ENCODE results near the gene MED27.

DNA sequence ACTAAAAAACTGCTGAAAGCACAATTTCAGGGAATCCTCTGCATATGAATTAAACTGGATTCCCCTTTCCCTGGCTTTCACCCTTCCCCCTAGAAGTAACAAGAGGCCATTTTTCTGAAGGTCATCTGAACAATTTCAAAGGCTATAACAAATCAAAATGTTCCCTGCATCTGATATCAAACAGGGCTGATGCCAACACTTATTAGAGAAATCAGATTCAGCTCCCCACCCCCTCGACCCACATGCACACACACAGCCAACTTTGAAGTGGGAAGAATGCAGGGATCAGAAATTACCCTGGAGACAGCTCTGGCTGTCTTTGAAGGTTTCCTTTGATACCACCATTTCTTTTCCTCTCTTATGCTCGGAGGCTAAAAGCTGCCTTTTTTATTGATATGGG is 190.7 kb downstream of the MED27 start:
- TF ChIP-seq, protein P1, sequence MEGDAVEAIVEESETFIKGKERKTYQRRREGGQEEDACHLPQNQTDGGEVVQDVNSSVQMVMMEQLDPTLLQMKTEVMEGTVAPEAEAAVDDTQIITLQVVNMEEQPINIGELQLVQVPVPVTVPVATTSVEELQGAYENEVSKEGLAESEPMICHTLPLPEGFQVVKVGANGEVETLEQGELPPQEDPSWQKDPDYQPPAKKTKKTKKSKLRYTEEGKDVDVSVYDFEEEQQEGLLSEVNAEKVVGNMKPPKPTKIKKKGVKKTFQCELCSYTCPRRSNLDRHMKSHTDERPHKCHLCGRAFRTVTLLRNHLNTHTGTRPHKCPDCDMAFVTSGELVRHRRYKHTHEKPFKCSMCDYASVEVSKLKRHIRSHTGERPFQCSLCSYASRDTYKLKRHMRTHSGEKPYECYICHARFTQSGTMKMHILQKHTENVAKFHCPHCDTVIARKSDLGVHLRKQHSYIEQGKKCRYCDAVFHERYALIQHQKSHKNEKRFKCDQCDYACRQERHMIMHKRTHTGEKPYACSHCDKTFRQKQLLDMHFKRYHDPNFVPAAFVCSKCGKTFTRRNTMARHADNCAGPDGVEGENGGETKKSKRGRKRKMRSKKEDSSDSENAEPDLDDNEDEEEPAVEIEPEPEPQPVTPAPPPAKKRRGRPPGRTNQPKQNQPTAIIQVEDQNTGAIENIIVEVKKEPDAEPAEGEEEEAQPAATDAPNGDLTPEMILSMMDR (IDR thresholded peaks at IDR 0.05): no peak
- TF ChIP-seq POLR2A (IDR thresholded peaks at IDR 0.05) (no peak), POLR2AphosphoS5 (IDR thresholded peaks at IDR 0.05) (no peak)
